H1 (cell line): Measurements from ENCODE around the gene CDR2. TPM values are rescaled to one million over a fixed set of nuclear protein-coding genes. Genes with fewer than 3 reads are reported as not detected.

Experiments
- polyA plus RNA-seq, 7 experiments: library from polyadenylated mRNA; depleted of rRNA in 3 of 7; stranded (reverse) in 5 of 7; unstranded in 2 of 7; fragments of >200 nt in 5 of 7; fragments of 200-250 nt in 2 of 7; gene quantifications; 1 replicate in 5 of 7; 2 replicates in 1 of 7; 4 replicates in 1 of 7; pipeline versions ENCODE4 v1.2.1 to v1.2.3, GENCODE V29; 2011 to 2013; ENCODE audit warnings: missing spikeins in 2 of 7, mixed read lengths in 2 of 7
- total RNA-seq: library from RNA; stranded (reverse); fragmentation: NEBNext Ultra II Directional; extraction: Animal tissue kit (Norgen Biotek cat#: 25700); gene quantifications from 2 replicates; pipeline ENCODE4 v1.2.1, GENCODE V29; 2021
- TF ChIP-seq, protein P1 (sequence below): fragments of 300-600 bp; sonication (generic); IDR thresholded peaks from 2 replicates; pipeline ENCODE4 v1.7.1; 2012; ENCODE audit warnings: low read length, moderate library complexity, mild to moderate bottlenecking, inconsistent platforms; ENCODE audit not compliant: insufficient replicate concordance

CDR2 gene
- total and polyA plus RNA-seq, 2 of the 8 experiments (the other 6 are each of a cell fraction or from before 2014, with no cell fraction given): 16.3 to 34.9 TPM

DNA sequence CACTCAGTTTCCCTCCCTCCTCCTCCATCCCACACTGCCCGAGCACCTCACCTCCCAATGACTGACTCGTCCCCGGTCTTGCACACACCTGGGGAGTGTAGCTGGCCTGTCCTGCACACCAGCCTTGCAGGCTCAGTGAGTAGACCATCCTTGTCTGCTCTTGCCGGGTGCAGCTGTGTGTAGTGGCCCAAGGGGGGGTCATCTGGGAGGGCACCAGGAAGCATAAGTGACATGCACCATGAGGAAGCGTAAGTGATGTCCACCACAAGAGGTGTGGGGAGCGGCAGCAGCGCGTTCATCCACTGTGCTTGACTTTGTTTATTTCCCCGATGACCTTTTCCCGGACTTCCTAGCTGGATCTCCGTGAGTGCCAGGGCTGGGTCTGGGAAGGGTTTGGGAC, 45.5 kb upstream of the CDR2 start (continued):
- TF ChIP-seq, protein P1, sequence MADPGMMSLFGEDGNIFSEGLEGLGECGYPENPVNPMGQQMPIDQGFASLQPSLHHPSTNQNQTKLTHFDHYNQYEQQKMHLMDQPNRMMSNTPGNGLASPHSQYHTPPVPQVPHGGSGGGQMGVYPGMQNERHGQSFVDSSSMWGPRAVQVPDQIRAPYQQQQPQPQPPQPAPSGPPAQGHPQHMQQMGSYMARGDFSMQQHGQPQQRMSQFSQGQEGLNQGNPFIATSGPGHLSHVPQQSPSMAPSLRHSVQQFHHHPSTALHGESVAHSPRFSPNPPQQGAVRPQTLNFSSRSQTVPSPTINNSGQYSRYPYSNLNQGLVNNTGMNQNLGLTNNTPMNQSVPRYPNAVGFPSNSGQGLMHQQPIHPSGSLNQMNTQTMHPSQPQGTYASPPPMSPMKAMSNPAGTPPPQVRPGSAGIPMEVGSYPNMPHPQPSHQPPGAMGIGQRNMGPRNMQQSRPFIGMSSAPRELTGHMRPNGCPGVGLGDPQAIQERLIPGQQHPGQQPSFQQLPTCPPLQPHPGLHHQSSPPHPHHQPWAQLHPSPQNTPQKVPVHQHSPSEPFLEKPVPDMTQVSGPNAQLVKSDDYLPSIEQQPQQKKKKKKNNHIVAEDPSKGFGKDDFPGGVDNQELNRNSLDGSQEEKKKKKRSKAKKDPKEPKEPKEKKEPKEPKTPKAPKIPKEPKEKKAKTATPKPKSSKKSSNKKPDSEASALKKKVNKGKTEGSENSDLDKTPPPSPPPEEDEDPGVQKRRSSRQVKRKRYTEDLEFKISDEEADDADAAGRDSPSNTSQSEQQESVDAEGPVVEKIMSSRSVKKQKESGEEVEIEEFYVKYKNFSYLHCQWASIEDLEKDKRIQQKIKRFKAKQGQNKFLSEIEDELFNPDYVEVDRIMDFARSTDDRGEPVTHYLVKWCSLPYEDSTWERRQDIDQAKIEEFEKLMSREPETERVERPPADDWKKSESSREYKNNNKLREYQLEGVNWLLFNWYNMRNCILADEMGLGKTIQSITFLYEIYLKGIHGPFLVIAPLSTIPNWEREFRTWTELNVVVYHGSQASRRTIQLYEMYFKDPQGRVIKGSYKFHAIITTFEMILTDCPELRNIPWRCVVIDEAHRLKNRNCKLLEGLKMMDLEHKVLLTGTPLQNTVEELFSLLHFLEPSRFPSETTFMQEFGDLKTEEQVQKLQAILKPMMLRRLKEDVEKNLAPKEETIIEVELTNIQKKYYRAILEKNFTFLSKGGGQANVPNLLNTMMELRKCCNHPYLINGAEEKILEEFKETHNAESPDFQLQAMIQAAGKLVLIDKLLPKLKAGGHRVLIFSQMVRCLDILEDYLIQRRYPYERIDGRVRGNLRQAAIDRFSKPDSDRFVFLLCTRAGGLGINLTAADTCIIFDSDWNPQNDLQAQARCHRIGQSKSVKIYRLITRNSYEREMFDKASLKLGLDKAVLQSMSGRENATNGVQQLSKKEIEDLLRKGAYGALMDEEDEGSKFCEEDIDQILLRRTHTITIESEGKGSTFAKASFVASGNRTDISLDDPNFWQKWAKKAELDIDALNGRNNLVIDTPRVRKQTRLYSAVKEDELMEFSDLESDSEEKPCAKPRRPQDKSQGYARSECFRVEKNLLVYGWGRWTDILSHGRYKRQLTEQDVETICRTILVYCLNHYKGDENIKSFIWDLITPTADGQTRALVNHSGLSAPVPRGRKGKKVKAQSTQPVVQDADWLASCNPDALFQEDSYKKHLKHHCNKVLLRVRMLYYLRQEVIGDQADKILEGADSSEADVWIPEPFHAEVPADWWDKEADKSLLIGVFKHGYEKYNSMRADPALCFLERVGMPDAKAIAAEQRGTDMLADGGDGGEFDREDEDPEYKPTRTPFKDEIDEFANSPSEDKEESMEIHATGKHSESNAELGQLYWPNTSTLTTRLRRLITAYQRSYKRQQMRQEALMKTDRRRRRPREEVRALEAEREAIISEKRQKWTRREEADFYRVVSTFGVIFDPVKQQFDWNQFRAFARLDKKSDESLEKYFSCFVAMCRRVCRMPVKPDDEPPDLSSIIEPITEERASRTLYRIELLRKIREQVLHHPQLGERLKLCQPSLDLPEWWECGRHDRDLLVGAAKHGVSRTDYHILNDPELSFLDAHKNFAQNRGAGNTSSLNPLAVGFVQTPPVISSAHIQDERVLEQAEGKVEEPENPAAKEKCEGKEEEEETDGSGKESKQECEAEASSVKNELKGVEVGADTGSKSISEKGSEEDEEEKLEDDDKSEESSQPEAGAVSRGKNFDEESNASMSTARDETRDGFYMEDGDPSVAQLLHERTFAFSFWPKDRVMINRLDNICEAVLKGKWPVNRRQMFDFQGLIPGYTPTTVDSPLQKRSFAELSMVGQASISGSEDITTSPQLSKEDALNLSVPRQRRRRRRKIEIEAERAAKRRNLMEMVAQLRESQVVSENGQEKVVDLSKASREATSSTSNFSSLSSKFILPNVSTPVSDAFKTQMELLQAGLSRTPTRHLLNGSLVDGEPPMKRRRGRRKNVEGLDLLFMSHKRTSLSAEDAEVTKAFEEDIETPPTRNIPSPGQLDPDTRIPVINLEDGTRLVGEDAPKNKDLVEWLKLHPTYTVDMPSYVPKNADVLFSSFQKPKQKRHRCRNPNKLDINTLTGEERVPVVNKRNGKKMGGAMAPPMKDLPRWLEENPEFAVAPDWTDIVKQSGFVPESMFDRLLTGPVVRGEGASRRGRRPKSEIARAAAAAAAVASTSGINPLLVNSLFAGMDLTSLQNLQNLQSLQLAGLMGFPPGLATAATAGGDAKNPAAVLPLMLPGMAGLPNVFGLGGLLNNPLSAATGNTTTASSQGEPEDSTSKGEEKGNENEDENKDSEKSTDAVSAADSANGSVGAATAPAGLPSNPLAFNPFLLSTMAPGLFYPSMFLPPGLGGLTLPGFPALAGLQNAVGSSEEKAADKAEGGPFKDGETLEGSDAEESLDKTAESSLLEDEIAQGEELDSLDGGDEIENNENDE: no peak
